CD4-positive, alpha-beta T cell treated with Interleukin-6 at 100 ng/mL for 8 hours (primary cell): ENCODE measurements around the gene SRBD1.

Experiments used
- DNase-seq: peaks from one replicate; pipeline ENCODE4 v3.0.0-alpha.2; 2020; ENCODE audit warnings: mixed read lengths, low spot score

SRBD1 gene

DNA sequence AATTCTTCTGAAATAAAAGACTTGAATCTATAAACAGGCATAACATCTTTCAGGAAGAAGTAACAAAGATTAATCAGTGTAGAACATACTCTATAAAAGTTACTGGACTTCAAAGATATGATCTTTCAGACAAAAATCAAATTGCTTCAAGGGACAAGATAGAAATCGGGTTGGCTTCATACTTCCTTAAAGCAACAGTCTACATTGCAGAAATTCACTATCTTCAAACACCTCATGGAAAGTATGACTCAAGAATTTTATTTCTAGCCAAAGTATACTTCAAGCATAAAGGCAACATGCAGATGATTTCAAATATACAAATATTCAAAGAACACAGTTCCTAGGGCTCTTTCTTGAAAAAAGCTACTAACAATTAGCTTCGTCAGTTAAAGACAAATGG lies 240.7 kb downstream of the SRBD1 start:
- DNase-seq, result no peak

DNA sequence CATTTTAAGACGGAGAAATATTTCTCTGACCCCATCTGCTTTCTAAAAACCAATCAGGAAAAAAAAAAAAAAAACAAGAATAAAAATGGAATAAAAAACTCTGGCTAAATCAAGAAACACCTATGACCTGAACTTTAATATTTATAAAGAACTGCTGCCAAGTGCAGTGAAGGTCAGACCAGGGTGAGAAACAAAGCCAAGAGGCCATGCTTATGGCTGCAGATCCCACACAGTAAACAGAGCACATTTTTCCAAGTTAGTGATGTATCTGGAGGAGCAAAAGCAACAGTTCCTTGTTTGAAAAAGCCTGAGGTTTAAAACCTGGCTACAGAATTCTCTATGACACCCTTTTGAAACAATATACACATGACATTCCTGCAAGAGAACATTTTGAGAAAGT lies 242.3 kb downstream of the SRBD1 start:
- no peak for DNase-seq

DNA sequence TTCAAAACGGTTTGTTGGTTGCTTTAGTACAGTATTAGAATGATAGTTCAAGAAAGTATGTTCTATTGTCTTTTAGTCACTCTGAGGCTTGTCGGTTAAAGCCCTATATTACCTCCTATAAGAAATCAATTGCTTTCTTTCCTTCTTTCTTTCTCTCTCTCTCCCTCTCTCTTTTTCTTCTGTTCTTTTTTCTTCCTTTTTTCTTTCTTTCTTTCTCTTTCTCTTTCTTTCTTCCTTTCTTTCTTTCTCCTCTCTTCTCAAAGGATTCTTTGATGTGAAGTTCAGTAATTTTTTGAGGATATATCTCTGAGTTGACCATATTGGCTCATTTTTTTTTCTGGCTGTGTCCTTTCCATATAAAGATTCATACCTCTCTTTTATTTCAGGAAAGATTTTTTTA lies 249.4 kb downstream of the SRBD1 start:
- no peak for DNase-seq

DNA sequence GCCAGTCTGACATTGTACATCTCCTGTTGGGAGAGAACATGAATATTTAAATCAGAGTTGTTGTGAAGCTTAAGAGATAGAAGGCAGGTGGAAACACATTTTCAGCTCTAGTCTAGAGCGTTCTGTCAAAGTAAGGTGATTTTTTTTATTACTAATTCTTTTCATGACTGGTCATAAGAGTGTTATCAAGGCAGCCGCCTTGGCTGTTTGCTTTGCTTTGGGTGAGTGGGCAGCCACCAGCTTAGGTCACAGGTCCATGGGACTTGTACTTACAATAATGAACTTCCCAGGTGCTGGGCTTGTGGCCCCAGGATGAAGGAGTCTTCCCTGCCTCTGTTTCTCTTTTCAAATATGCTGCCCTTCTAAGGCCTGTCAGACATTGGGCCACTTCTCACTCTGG lies 256.3 kb downstream of the SRBD1 start:
- no peak for DNase-seq

DNA sequence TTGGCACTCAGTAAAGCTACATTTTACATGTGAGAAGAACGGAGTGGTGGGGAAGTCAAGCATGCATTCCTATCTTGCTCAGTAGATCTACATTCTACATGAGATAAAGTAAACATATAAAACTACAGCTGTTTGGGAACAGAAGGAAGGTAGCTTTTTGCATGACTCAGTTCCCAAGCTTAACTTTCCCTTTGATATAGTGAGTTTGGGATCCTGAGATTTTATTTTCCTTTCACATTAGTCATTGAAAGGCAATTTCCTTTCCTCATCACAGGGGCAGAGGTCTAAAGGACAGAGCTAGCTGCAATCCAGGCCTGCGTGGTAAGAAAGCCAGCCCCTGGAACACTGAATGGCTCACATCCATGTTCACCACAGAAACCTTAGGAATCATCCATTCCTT lies 257.2 kb downstream of the SRBD1 start:
- no peak for DNase-seq

DNA sequence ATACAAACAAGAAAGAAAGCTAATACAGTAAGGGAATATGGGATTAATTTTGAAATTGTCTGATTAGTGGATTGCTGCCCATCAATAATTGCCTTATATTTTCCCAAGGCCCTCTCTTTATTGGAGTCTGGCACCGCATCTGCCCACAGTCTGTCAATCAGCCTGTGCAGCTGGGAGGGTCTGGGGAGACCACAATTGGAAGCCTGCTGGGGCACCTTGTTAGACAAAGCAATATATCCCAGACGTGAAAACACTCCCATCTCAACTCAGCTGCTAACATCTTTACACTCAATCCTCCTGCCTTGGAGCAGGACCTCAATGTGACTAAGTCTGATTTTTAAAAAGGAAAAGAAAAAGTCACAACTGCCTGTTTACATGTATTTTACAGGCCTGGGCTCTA lies 258.6 kb downstream of the SRBD1 start:
- DNase-seq, result no peak

DNA sequence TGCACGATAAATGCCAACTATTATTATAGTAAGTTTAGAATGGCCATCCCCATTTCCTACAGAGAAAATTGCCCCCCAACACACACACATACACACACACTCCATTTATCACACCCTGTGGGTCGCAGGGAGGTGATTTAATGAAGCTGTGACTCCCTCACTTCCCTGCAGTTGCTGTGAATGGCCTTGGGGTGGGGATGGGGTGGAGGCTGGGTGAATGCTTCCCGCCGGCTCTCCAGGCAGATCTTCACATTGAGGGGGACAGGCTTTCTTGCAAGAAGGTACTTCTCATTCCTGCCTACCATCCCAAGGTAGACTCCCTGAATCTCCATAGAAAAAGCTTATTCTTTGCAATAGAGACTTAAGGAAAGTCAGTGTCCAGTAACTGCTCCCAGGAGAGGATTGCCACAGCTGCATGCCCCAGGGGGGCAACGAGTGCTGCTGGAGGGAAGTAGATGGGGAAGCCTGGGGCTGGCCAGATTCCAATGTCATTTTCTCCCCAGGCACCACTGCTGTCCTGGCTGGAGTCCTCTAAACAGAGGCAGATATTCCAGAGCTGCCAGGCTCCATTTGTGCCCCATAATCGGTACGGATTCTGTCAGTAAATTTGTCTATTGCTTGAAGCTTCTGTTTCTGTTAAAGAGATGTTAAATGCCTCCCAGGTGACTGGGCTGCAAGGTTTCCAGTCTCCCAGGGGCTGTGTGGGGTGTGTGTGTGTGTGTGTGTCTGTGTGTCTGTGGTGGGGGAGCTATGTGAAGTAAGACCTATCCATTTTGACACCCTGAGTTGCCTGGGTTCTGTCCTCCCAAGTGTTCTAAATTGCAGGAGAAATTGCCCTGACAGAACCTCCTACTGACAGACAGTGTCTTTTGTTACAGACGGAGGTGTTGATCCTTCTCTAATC lies 265.5 kb downstream of the SRBD1 start:
- DNase-seq, result no peak

DNA sequence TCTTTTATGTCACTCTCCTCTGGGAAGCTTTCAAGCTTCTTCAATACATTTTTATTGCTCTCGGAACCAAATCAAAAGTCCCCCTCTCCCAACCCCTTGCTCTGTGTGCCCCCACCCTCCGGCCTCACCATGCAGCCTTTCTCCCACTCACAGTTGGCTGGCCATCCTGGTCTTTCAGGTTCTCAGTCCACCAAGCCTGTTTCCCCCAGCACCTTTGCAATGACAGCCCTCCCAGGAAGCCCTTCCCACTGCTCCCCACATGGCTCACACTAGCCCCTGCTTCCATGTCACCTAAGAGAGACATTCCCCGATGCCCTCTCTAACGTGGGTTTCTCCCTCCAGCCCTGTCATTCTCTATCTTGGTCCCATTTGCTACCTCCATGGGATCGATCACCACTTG lies 266.6 kb downstream of the SRBD1 start:
- DNase-seq, result no peak

DNA sequence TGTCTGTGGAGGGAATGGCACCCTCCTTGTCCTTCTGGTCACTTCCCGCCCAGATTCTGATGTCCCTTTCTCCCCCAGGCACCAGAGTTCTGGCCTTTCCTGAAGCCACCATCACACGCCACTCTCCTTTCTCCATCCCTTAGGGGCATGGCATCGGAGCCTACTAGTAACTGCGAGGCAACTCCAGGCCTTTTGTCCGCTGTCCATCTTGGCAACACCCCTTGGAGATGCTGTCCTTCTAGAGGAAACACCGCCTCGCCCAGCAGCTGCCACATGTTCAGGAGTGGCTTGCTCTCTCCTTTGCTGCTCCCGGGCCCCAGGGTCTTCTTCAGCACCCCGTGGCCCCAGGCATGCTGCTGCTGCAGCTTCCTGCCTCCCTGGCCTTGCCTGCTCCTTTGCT lies 267.0 kb downstream of the SRBD1 start:
- DNase-seq, result no peak

DNA sequence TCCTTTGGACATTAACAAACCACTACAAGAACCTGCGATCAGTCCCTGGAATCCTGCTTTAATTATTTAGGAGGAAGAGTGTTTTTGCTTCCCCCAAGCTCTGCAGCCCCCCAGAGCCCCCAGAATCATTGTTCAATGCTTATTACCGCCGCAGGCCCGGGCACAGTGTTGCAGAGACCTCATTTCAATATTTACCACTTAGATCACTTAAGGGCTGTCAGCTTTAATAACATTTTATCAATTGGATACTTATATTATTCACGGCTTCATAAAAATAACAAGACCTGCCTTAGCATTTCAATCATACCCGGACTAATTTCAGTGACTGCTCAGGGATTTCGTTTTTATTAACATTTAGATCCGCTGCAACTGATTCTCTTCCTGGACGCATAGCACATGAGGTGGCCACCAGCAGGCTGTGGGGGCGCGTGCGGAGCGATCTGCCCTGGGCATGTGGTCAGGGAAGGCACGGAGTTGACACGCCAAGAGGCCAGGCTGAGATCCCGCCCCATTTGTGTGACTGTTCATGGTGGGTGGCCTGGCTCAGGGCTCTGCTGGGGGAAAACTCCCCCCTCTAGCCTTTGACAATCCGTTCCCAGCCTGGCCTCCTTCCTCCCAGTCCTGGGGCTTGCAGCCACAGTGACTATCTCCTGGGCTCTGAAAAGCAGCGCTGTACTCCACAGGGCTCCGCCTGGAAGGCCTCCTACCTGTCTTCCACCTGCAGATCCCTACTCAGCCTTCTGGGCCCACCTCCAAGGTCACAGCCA lies 267.6 kb downstream of the SRBD1 start:
- DNase-seq, result no peak

DNA sequence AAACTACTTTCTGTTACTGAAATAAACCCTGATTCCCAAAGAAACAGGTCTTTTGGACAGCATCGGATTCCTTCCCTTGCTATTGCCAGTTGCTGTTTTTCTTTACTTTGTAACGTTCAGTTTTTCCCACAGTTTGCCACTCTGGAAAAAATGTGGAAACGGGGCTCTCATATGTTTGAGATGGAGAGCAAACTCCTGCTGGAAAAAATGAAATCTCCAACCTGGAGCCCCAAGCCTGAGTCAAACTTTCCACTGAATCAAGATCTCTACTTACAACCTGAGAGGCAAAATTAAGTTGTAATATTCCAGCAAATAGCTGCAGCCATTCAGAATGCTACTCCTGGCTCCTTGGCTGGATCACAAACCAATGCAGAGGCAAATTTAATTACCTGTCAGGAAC lies 270.7 kb downstream of the SRBD1 start:
- no peak for DNase-seq

DNA sequence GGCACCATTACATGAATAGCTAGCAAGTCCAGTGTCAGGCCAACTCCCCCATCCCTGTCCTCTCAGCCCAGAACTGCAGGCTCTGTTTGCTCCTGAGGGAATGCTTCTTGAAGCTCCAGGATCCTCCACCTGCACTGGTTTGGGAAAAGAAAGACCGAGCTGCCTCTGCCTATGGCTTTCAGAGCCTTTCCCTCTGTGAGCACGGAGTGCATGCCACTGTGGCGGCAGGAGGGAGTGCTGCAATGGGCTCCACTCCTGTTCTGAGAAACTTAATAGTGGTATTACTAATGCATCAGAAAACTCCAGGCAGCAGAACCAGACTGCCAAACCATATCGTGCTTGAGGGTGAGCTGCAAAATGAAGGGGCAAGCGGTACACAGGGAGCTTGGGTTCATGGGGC lies 271.8 kb downstream of the SRBD1 start:
- no peak for DNase-seq
